ENCODE data around the gene CCDC28A.
A peak's percentile ranks its signal among the peaks of the same experiment; 100 is the strongest.

DNA sequence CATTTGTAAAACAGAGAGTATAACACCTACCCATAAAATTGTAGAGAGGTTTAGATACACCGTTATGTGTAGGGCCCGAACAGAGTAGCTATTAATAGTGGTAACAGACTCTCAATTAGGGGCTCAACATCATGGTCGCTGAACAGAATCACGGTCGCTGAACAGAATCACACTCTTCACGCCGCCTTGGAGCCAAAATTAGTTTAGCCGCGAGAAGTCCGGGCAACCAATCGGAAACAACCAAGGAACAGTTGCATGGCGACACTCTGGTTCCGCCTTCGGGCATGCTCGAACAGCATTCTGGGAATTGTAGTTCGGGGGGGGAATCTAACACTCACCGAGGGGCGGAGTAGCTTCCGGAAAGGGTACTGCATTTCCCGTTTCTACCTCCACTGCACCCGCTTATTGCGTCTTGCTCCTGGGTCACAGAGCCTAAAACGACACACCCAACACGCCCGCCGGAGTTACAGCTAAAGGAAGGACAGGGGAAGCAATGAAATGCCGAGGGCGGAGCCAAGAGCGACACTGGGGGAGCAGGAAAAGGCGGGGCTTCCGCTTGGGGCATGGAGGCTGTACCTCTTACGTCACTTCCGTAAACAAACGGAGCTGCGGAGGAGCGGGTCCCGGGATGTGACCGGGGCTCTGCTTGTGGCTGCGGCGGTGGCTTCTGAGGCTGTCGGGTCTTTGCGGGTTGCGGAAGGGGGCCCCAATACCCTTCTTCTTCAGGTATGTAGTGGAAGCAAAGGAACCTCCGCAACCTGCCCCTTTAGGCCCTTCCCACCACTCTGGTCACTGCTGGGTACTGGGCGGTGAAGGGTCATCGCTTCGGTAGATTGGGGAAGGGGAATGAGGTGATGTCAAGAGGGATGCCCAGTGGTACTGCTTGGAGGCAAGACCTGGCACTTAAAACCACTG is at the start of gene CCDC28A:
- TF ChIP-seq, protein P1, sequence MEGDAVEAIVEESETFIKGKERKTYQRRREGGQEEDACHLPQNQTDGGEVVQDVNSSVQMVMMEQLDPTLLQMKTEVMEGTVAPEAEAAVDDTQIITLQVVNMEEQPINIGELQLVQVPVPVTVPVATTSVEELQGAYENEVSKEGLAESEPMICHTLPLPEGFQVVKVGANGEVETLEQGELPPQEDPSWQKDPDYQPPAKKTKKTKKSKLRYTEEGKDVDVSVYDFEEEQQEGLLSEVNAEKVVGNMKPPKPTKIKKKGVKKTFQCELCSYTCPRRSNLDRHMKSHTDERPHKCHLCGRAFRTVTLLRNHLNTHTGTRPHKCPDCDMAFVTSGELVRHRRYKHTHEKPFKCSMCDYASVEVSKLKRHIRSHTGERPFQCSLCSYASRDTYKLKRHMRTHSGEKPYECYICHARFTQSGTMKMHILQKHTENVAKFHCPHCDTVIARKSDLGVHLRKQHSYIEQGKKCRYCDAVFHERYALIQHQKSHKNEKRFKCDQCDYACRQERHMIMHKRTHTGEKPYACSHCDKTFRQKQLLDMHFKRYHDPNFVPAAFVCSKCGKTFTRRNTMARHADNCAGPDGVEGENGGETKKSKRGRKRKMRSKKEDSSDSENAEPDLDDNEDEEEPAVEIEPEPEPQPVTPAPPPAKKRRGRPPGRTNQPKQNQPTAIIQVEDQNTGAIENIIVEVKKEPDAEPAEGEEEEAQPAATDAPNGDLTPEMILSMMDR (IDR thresholded peaks at IDR 0.05): peak in 1 of 3 experiments; percentile 5
- peak; percentile 87 to 89 for TF ChIP-seq POLR2AphosphoS5 (IDR thresholded peaks at IDR 0.05)

Data from esophagus muscularis mucosa (tissue), 3 donors.